ENCODE measurements around the gene SMAD1. TPM values are rescaled to one million over a fixed set of nuclear protein-coding genes. Genes with fewer than 3 reads are reported as not detected.

The SMAD1 gene
- 37.6 TPM for total RNA-seq

DNA sequence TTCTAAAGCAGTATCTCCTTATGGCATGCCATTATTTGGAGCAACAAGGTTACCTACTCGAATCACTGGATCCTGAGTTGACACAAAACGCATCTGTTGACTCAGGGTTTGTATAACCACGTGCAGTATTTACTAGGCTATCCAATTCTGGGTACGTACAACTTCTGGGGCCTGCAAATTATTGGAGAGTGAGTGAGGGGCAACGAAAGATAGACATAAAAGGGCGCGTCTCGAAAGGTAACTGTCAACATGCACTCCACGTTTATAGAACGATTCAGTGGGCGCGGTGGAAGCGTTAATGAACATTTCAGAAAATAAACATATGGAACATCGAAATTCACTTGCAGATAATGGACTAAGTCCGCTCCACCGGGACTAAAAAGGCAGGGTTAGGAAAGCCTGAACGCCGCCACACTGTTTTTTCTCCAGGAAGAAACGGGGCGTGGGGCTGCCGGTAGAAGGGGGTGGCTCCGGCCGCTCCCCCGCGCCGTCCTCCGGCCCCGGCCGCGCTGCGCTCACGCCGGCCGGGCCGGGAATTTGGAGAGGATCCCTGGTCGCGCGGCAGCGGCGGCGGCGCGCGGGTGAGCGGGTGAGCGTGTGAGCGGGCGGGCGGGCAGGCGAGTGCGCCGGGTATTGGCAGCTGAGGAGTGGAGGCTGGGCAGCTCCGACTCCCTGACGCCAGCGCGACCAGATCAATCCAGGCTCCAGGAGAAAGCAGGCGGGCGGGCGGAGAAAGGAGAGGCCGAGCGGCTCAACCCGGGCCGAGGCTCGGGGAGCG lies at the start of gene SMAD1:
TSS of gene SMAD1 (plus strand) at position 690 of the 778 bp plus-strand sequence. CDS start 32,761 bp downstream, outside the sequence.

Other genes starting within 250 kb of the SMAD1 start
- 11.8 TPM for gene MMAA, start 137.5 kb downstream of the SMAD1 start, total RNA-seq
- not detected for gene C4orf51, start 198.3 kb downstream of the SMAD1 start, total RNA-seq